ENCODE measurements around the gene DNAJB12.
"Not testable (repeated sequence)": the region's sequence is repeated elsewhere in the genome, so short reads cannot be mapped to it uniquely, and the experiment has no call there.

The DNAJB12 gene

DNA sequence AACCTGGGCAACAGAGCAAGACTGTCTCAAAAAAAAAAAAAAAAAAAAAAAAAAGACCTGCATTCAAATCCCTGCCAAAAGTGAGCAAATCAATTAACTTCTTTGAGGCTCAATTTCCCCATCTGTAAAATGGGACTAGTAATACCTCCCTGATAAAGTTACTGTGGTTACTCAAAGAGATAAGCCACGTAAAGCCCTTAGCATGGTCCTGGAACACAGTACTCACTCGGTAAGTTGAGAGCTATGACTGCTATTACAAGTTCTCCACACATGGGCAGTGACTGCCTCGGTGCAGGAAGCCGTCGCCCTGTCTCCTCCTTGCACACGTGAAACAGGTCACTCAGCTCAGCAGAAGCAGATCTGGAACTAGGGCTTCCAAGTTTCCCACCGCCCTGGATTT lies 43.1 kb downstream of the DNAJB12 start:
- TF ChIP-seq, protein P1, sequence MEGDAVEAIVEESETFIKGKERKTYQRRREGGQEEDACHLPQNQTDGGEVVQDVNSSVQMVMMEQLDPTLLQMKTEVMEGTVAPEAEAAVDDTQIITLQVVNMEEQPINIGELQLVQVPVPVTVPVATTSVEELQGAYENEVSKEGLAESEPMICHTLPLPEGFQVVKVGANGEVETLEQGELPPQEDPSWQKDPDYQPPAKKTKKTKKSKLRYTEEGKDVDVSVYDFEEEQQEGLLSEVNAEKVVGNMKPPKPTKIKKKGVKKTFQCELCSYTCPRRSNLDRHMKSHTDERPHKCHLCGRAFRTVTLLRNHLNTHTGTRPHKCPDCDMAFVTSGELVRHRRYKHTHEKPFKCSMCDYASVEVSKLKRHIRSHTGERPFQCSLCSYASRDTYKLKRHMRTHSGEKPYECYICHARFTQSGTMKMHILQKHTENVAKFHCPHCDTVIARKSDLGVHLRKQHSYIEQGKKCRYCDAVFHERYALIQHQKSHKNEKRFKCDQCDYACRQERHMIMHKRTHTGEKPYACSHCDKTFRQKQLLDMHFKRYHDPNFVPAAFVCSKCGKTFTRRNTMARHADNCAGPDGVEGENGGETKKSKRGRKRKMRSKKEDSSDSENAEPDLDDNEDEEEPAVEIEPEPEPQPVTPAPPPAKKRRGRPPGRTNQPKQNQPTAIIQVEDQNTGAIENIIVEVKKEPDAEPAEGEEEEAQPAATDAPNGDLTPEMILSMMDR (IDR thresholded peaks at IDR 0.05; ENCODE audit: control extremely low read depth, extremely low read depth, low read depth, missing control alignments): no peak
- CTCF ChIA-PET: interaction anchor here (1.3 to 2.4 kb wide), 3 partner anchors 8 to 25 kb away, joined by 5 to 7 read pairs (median 6); no protein-coding TSS in a partner anchor
- no peak for DNase-seq (ENCODE audit: extremely low spot score)
- POLR2A ChIA-PET: no interaction called here

DNA sequence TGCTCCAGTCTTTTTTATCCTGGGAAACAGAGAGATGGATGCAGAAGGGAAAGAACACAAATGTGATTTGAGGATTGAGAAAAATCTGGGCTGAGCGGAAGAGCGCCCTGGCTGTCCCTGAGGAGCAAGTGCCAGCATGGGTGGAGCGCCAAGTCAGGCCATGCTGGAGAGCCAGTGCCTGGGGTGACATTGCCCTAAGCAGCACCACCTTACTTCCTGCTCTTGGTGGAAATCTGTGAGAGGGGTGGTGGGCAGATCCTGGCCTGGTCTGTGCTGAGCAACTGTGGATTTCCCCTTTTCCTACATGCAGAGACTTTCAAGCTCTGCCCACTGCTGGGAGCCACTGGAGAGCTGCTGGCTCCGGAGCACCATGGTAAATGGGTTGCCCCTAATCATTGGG lies 44.1 kb downstream of the DNAJB12 start:
- POLR2A ChIA-PET: no interaction called here
- DNase-seq (ENCODE audit: extremely low spot score): no peak
- TF ChIP-seq, protein P1 (IDR thresholded peaks at IDR 0.05; ENCODE audit: control extremely low read depth, extremely low read depth, low read depth, missing control alignments): no peak
- CTCF ChIA-PET: interaction anchor here (2.4 kb wide), 1 partner anchor 7 kb away, joined by 7 read pairs; no protein-coding TSS in a partner anchor

DNA sequence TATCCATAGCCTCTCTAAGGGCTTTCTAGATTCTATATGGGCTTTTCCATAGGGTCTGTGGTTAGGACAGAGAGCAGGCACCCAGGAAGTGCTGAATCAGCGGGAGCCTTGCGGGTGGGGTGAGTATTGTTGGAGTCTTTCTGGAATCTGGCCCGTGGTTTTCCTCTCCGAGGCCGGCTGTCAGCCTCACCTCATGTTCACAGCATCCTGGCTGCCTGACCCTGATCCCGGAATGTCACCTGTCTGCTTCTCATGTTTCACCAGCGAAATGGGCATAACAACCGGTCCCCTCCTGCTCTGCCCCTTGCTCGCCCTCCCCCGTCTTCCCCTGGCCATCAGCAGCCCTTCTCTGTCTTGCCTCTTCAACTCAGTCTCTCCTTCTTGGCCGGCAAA lies 44.5 kb downstream of the DNAJB12 start:
- TF ChIP-seq, protein P1 (IDR thresholded peaks at IDR 0.05; ENCODE audit: control extremely low read depth, extremely low read depth, low read depth, missing control alignments): no peak
- ChIA-PET CTCF (no interaction called here), POLR2A (no interaction called here)
- no peak for DNase-seq (ENCODE audit: extremely low spot score)

DNA sequence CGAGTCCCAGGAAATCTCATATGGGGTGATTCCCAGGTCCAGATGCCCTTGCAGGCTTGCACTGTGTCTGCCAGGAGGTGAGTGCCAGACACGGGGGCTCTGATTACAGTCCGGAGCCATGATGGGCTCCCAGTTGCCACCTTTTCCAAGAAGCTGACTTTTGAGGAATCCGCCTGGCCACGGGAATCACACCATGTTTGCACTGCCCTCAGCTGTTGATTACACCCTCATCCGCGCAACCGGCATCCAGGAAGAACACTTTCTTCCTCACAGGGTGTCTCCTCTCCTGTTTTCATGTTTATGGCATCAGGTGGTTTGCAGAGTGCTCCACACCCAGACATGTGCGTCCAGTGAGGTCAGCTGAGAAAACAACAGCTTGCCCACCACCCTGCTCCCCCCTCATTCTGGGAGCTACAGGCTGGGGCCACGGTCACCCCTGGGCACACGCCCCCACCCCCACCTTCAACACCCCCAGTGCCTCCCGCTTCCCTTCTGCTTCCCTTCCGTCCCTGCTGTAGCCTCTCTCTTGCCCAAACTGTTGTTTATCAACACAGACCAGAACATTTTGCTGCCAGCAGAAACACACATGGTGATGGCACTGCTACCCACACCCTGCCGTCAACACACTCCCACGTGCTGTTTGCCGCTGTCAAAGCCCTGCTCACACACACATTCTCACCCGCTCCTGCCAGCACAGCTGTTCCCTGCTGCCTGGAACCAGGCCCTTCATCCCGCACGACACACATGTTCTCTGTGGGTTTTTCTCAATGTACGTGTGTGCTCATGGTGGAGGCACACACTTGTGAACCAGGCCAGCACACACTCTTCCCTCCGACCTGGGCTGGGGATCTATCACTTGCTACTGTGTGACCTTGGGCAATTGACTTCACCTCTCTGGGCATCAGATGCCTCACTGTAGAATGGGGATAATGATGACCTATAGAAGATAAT lies 45.2 kb downstream of the DNAJB12 start:
- CTCF ChIA-PET: interaction anchor here (1.4 to 3.0 kb wide), 2 partner anchors 18 to 27 kb away, joined by 4 to 10 read pairs; no protein-coding TSS in a partner anchor
- POLR2A ChIA-PET: interaction anchor here (0.5 to 0.7 kb wide), 2 partner anchors 10 to 28 kb away, joined by 3 to 5 read pairs; no protein-coding TSS in a partner anchor
- TF ChIP-seq, protein P1 (IDR thresholded peaks at IDR 0.05; ENCODE audit: control extremely low read depth, extremely low read depth, low read depth, missing control alignments): no peak
- DNase-seq (ENCODE audit: extremely low spot score): no peak

DNA sequence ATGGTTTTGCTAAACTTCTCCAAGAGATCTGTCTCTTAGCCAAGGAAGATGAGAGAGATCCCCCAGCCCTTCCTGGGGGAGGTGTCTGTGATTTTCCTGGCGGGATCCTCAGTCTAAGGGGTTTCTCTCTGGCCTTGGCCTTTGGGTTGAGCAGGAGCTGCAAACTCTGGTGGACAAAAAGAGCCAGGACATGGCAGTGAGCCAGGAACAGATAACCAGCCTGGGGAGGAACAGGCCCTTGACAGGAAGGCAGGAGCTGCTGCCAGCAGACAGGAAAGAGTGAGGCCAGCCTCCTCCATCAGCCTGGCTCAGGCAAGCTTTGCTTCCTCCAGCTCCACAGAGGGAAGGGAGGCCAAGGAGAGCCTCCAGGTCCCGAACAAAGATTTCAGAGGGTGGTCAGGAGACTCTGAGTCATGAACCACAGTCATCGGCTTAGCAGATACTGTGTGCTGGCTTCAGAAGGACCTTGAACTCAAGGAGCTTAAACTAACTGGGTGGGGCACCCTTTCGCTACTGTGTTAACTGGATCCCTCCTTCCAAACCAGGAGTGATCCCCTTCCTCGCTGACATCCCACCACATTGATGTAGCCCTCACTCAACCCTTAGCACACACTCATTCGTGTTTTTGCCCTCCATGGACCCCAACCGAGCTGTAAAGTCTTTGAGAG lies 46.3 kb downstream of the DNAJB12 start:
- no peak for DNase-seq (ENCODE audit: extremely low spot score)
- ChIA-PET POLR2A (interaction anchor here (0.5 to 0.7 kb wide), 2 partner anchors 9 to 27 kb away, joined by 3 to 5 read pairs; no protein-coding TSS in a partner anchor), CTCF (interaction anchor here (0.8 to 3.0 kb wide), 4 partner anchors 8 to 28 kb away, joined by 3 to 10 read pairs (median 6); no protein-coding TSS in a partner anchor)
- TF ChIP-seq, protein P1 (IDR thresholded peaks at IDR 0.05; ENCODE audit: control extremely low read depth, extremely low read depth, low read depth, missing control alignments): no peak

DNA sequence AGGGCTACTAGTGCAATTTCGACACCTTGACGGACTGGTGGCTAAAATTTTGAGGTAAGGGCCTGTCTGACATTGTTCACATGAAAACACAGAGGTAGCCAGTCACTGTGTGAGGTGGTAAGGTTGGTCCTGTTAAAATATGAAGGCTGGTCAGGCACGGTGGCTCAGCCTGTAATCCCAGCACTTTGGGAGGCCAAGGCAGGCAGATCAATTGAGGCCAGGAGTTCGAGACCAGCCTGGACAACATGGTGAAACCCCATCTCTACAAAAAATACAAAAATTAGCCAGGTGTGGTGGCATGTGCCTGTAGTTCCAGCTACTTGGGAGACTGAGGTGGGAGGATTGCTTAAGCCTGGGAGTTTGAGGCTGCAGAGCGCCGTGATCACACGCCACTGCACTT lies 47.0 kb downstream of the DNAJB12 start:
- POLR2A ChIA-PET; DNase-seq (ENCODE audit: extremely low spot score): not testable (repeated sequence)
- CTCF ChIA-PET: interaction anchor here (1.4 to 3.0 kb wide), 3 partner anchors 9 to 29 kb away, joined by 4 to 10 read pairs (median 9); no protein-coding TSS in a partner anchor

Data from GM10248 (cell line).